Endothelial cell of umbilical vein (primary cell): ENCODE results near the gene MAN2B2. TPM values are rescaled to one million over a fixed set of nuclear protein-coding genes. Genes with fewer than 3 reads are reported as not detected.

Experiments
- BruUV-seq: library from RNA; stranded (reverse); fragments of 400-500 nt; replicated peaks from 2 replicates; lab custom pipeline; 2021; lab: Mats Ljungman, UMichigan
- CTCF ChIA-PET: fragments of 300-600, 350-600 bp; sonication (Branson Sonifier 250); formaldehyde crosslinking; loops from one replicate; lab custom pipeline; 2021; ENCODE audit warnings: antibody characterized with exemption, inconsistent platforms; lab: Charles Lee
- POLR2A ChIA-PET: fragments of 300-600, 350-600 bp; sonication (Branson Sonifier 250); formaldehyde crosslinking; loops from one replicate; lab custom pipeline; 2021; ENCODE audit warnings: antibody characterized with exemption, inconsistent platforms; lab: Charles Lee
- DNase-seq: peaks from one replicate; pipeline ENCODE4 v3.0.0-alpha.2; 2011; ENCODE audit warnings: low read depth, low spot score
- FAIRE-seq: peaks from 2 replicates; lab custom pipeline; 2011; peaks lifted over from hg19 to GRCh38; lab: Jason Lieb, UNC
- H2AFZ ChIP-seq: 2 replicates; pipeline ENCODE4 v1.6.0; 2012; ENCODE audit warnings: low read depth, low read length, control low read depth, inconsistent platforms
- H3K27ac ChIP-seq: 2 replicates; pipeline ENCODE4 v1.5.1; 2011; ENCODE audit warnings: low read depth, mild to moderate bottlenecking, control low read depth, low read length, moderate library complexity; ENCODE audit not compliant: insufficient read depth
- H3K27me3 ChIP-seq, 2 experiments: 2 replicates each; pipeline versions ENCODE4 v1.6.0 to v1.6.1; 2011; ENCODE audit warnings: low read length in 2 of 2, mixed read lengths in 1 of 2; ENCODE audit not compliant: control insufficient read depth in 2 of 2, insufficient read depth in 2 of 2
- H3K36me3 ChIP-seq, 2 experiments: 2 replicates in 1 of 2; 3 replicates in 1 of 2; pipeline ENCODE4 v1.5.1; 2011; ENCODE audit warnings: low read length in 2 of 2, mild to moderate bottlenecking in 1 of 2, moderate library complexity in 1 of 2; ENCODE audit not compliant: control insufficient read depth in 2 of 2, insufficient read depth in 2 of 2; ENCODE audit errors: extremely low read depth in 1 of 2
- H3K4me1 ChIP-seq: 3 replicates; pipeline ENCODE4 v1.5.1; 2011; ENCODE audit warnings: mild to moderate bottlenecking, low read length; ENCODE audit not compliant: control insufficient read depth, insufficient read depth; ENCODE audit errors: extremely low read depth
- H3K4me2 ChIP-seq: 2 replicates; pipeline ENCODE4 v1.6.1; 2011; ENCODE audit warnings: low read length, control low read depth, mixed read lengths; ENCODE audit not compliant: insufficient read depth
- H3K4me3 ChIP-seq, 3 experiments: fragments of 200-600 bp in 1 of 3; sonication (generic), shearing (Covaris generic) in 1 of 3; replicated peaks in 1 of 3; 2 replicates each; pipeline ENCODE4 v1.5.1; 2011 to 2016; ENCODE audit warnings: control low read depth in 3 of 3, low read length in 3 of 3, mild to moderate bottlenecking in 2 of 3, inconsistent platforms in 1 of 3, low read depth in 1 of 3, moderate library complexity in 1 of 3; ENCODE audit not compliant: insufficient read depth in 1 of 3
- H3K79me2 ChIP-seq: 2 replicates; pipeline ENCODE4 v1.6.0; 2012; ENCODE audit warnings: low read length, inconsistent platforms; ENCODE audit not compliant: control insufficient read depth, insufficient read depth
- H3K9ac ChIP-seq: replicated peaks from 2 replicates; pipeline ENCODE3; 2011; ENCODE audit warnings: low read length, control low read depth; ENCODE audit not compliant: insufficient read depth; ENCODE audit errors: extremely low read depth
- H3K9me1 ChIP-seq: replicated peaks from 3 replicates; pipeline ENCODE4 v1.6.0; 2011; ENCODE audit warnings: mild to moderate bottlenecking, low read length; ENCODE audit not compliant: control insufficient read depth, insufficient read depth; ENCODE audit errors: extremely low read depth
- H3K9me3 ChIP-seq: replicated peaks from 2 replicates; pipeline ENCODE4 v1.5.1; 2012; ENCODE audit warnings: low read length, inconsistent platforms; ENCODE audit not compliant: control insufficient read depth, insufficient read depth
- H4K20me1 ChIP-seq: replicated peaks from 2 replicates; pipeline ENCODE3; 2011; ENCODE audit warnings: mild to moderate bottlenecking, low read length; ENCODE audit not compliant: control insufficient read depth, insufficient read depth; ENCODE audit errors: extremely low read depth
- EZH2 ChIP-seq: IDR thresholded peaks from 2 replicates; pipeline ENCODE4 v1.6.1; 2012; ENCODE audit warnings: borderline replicate concordance, low read depth, mild to moderate bottlenecking, moderate library complexity, low read length, inconsistent platforms; ENCODE audit not compliant: severe bottlenecking
- FOS ChIP-seq: IDR thresholded peaks from 2 replicates; pipeline ENCODE4 v1.6.1; 2011; ENCODE audit warnings: mild to moderate bottlenecking, low read length, moderate library complexity, borderline replicate concordance; ENCODE audit not compliant: insufficient read depth
- GATA2 ChIP-seq: IDR thresholded peaks from 2 replicates; pipeline ENCODE4 v1.7.0; 2011; ENCODE audit warnings: low read depth, mild to moderate bottlenecking, moderate library complexity, mixed read lengths, low read length; ENCODE audit not compliant: insufficient read length, insufficient read depth
- JUN ChIP-seq: IDR thresholded peaks from 2 replicates; pipeline ENCODE4 v1.6.1; 2011; ENCODE audit warnings: borderline replicate concordance, low read depth; ENCODE audit not compliant: insufficient read length, insufficient read depth
- MYC ChIP-seq: IDR thresholded peaks from one replicate; pipeline ENCODE4 v1.6.1; 2011; ENCODE audit warnings: mild to moderate bottlenecking, low read depth, low read length
- POLR2A ChIP-seq: IDR thresholded peaks from 2 replicates; pipeline ENCODE4 v1.6.1; 2012; ENCODE audit warnings: low read depth, mild to moderate bottlenecking, control low read depth, low read length
- POLR2AphosphoS5 ChIP-seq: IDR thresholded peaks from 2 replicates; pipeline ENCODE4 v1.6.1; 2012; ENCODE audit warnings: low read depth, mild to moderate bottlenecking, control low read depth, low read length, moderate library complexity; ENCODE audit not compliant: insufficient read depth
- dilution Hi-C: fragments of 300-500 bp; cut with MboI; formaldehyde crosslinking; loops from one replicate; pipeline ENCODE4 v1.15.0; 2019; ENCODE audit warnings: low sequenced_read_pairs; ENCODE audit not compliant: extremely low pct_ligation_motif_present
- intact Hi-C: fragments of 100-400 bp; cut with micrococcal nuclease; formaldehyde crosslinking; loops from one replicate; pipeline ENCODE4 v1.10.0; 2022
- polyA plus RNA-seq, 4 experiments: library from polyadenylated mRNA; depleted of rRNA in 3 of 4; stranded (reverse) in 3 of 4; unstranded in 1 of 4; fragments of >200 nt; gene quantifications; 2 replicates each; pipeline versions ENCODE4 v1.2.1 to v1.2.3, GENCODE V29; 2011 to 2012; ENCODE audit warnings: missing spikeins in 1 of 4
- total RNA-seq: library from RNA; stranded (reverse); gene quantifications from 2 replicates; pipeline ENCODE4 v1.2.3, GENCODE V29; 2021

MAN2B2 gene
- total and polyA plus RNA-seq, 2 donors (not counting 3 experiments of a cell fraction or from before 2014, with no cell fraction given) = 15.7 to 25.1 TPM

- POLR2A ChIA-PET = no interaction called here
- intact Hi-C loops = no loop called here
- no peaks in the 10 kb centered on the region for H3K79me2 ChIP-seq
- H3K4me3 ChIP-seq = no peak overlapping the region
- no peaks in the 10 kb centered on the region for H3K4me1 ChIP-seq
- H3K27me3 ChIP-seq = peaks cover 23 to 25% of the 10 kb centered on the region in 2 experiments
- no peak overlapping the region for H3K9ac ChIP-seq
- no peak overlapping the region for H3K27ac ChIP-seq
- dilution Hi-C loops = no loop called here
- H4K20me1 ChIP-seq = no peaks in the 10 kb centered on the region
- H3K36me3 ChIP-seq = no peaks in the 10 kb centered on the region
- H2AFZ ChIP-seq = no peak overlapping the region
- FAIRE-seq (no peak), DNase-seq (no peak)
- CTCF ChIA-PET = interaction anchor here (2.3 kb wide), 1 partner anchor 22 kb away, joined by 7 read pairs; no protein-coding TSS in a partner anchor
- no peaks in the 10 kb centered on the region for H3K9me3 ChIP-seq
- no peak overlapping the region for H3K4me2 ChIP-seq
- no TSS peak for BruUV-seq
- no peak for TF ChIP-seq POLR2A
- peak; percentile 19 for TF ChIP-seq FOS
- no peak for TF ChIP-seq GATA2
- H3K9me1 ChIP-seq = no peaks in the 10 kb centered on the region
These were observed 6.2 kb upstream of the MAN2B2 start for GRCh38 chr4:6568689-6569332.

DNA sequence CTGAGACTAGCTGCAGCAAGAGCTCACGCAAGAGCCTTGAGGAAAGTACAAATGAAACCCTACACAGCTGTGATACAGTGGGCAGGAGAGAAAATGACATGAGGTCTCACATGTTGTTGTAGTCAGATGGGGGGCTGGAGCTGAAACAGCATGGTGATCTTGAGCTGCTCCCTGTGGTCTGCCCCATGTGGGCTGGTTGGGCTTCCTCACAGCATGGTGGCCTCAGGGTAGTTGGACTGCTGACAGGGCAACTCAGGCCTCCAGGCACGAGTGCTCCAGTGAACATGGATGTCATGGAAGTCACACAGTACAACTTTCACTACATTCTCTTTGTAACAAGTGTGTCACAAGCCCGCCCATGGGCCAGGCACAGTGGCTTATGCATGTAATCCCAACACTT lies 3.4 kb upstream of the MAN2B2 start:
- no TSS peak for BruUV-seq

More for the DNA sequence above, 3.4 kb upstream of the MAN2B2 start:
- no peak overlapping the region for H2AFZ ChIP-seq
- H3K4me1 ChIP-seq = peaks cover 8% of the 10 kb centered on the region
- dilution Hi-C loops (no loop called here), intact Hi-C loops (no loop called here)
- ChIA-PET POLR2A (no interaction called here), CTCF (no interaction called here)
- FAIRE-seq = no peak
- H3K9me1 ChIP-seq = no peaks in the 10 kb centered on the region
- H3K27me3 ChIP-seq = peaks cover 4 to 7% of the 10 kb centered on the region in 2 experiments
- no peak overlapping the region for H3K4me3 ChIP-seq
- DNase-seq = no peak
- no peaks in the 10 kb centered on the region for H4K20me1 ChIP-seq
- no peak for TF ChIP-seq JUN
- no peak for TF ChIP-seq POLR2A
- no peak for TF ChIP-seq POLR2AphosphoS5
- TF ChIP-seq GATA2 = no peak
- no peak for TF ChIP-seq MYC
- TF ChIP-seq EZH2 = no peak
- no peak for TF ChIP-seq FOS
- H3K9me3 ChIP-seq = no peaks in the 10 kb centered on the region
- H3K36me3 ChIP-seq = no peaks in the 10 kb centered on the region
- no peak overlapping the region for H3K4me2 ChIP-seq
- no peak overlapping the region for H3K27ac ChIP-seq
- no peaks in the 10 kb centered on the region for H3K79me2 ChIP-seq
- H3K9ac ChIP-seq = no peak overlapping the region
